ENCODE measurements around the gene THPO.

THPO gene

GRCh38 chr3:184335291-184335660 is 42.7 kb downstream of the THPO start:
- DNase-seq (ENCODE audit: low read depth in 1 of 2, low spot score in 1 of 2), result no peak

- DNase-seq (ENCODE audit: low read depth in 1 of 2, low spot score in 1 of 2), result peak in 1 of 2 donors; percentile 31
Observed at GRCh38 chr3:184334470-184335158, 43.4 kb downstream of the THPO start.

DNA sequence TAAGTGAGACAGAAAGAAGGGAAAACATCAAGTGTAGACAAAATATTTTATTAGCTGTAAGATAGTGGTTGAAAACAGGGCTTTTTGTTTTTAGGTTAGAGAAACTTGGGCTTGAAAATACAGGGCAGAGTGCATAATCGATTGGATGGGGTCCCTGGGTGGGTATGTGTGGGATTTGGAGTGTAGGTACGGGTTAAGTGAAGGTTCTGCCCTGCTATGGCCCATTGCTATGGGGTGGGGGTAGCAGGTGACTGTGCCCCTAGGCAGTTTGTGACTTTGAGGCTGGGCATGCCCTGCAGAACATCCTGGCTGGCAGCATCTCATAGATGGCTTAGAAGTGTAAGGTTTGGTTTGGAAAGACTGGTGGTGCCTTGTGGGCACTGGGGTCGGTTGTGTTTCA is 44.3 kb downstream of the THPO start:
- no peak for DNase-seq (ENCODE audit: low read depth in 1 of 2, low spot score in 1 of 2)

DNA sequence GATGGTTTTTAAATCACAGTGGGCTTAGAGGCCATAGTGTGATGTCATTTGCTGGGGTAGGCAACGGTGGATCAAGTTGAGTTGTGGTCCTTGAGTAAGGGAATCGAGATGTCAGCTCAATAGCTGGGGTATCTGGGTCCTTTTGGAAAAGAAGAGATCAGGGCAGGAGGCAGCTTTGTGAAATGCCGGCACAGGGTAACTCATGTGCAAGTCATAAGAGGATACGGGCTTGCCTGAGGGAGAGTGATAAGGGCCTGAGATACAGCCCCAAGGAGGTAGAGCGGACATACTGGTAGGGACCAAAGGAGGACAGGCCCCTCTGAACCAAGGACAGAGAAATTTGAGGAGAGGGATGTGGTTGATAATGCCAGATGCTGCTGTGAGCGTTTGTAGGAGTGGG is 44.8 kb downstream of the THPO start:
- no peak for DNase-seq (ENCODE audit: low read depth in 1 of 2, low spot score in 1 of 2)

DNA sequence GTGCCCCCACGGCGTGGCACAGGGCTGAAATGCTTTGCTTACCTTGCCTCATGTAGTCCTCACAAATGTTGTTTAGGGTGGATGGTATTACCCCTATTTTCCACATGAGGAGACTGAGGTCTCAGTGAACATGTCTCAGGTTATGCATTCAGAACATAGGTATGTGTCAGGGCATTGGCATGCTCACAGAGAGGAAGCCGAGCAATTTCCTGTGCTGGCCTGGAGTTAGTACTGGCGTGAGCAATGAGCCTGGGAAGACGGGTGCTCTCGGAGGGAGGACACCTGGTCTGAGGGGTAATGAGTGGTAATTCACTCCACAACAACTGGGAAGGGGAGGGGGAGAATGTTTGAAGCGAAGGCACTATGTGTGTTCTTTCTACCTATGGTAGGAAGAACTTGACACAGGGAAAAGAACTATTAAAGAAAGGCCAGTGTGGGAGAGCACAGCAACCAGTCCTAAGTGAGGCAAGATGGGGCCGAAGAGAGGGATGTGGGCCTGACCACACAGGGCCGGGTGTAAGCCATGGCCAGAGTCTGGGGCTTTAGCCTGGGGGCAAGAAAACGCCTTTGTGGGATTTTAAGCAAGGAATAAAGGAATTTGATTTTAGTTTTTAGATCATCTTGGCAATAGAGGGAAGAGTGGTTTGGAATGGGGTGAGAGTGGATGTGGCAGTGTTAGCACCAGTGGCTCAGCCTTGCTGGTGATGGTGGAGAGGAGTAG is 45.5 kb downstream of the THPO start:
- DNase-seq (ENCODE audit: low read depth in 1 of 2, low spot score in 1 of 2), result no peak

DNA sequence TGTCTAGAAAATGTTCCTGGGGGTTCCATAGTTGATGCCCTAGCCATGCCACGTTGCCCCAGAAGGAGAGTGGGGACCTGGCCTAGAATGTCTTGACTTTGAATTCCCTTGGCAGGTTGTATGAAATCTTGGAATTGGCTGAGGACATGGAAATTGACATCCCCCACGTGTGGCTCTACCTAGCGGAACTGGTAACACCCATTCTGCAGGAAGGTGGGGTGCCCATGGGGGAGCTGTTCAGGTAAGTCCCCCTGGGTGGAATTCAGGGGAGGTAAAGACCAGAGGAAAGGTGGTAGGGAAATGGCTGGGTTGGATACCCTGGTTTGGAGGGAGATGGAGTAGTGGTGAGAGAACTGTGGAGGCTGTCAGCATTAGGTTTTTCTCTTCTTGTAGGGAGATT is 49.5 kb downstream of the THPO start:
- no peak for DNase-seq (ENCODE audit: low read depth in 1 of 2, low spot score in 1 of 2)

GRCh38 chr3:184327171-184327570 is 50.8 kb downstream of the THPO start:
- DNase-seq (ENCODE audit: low read depth in 1 of 2, low spot score in 1 of 2), result no peak

GRCh38 chr3:184325715-184326369 is 52.2 kb downstream of the THPO start:
- DNase-seq (ENCODE audit: low read depth in 1 of 2, low spot score in 1 of 2), result peak in 1 of 2 donors; percentile 42

- no peak for DNase-seq (ENCODE audit: low read depth in 1 of 2, low spot score in 1 of 2)
Observed at GRCh38 chr3:184325269-184325668, 52.7 kb downstream of the THPO start.

- DNase-seq (ENCODE audit: low read depth in 1 of 2, low spot score in 1 of 2), result no peak
Observed at GRCh38 chr3:184323696-184324095, 54.3 kb downstream of the THPO start.

DNA sequence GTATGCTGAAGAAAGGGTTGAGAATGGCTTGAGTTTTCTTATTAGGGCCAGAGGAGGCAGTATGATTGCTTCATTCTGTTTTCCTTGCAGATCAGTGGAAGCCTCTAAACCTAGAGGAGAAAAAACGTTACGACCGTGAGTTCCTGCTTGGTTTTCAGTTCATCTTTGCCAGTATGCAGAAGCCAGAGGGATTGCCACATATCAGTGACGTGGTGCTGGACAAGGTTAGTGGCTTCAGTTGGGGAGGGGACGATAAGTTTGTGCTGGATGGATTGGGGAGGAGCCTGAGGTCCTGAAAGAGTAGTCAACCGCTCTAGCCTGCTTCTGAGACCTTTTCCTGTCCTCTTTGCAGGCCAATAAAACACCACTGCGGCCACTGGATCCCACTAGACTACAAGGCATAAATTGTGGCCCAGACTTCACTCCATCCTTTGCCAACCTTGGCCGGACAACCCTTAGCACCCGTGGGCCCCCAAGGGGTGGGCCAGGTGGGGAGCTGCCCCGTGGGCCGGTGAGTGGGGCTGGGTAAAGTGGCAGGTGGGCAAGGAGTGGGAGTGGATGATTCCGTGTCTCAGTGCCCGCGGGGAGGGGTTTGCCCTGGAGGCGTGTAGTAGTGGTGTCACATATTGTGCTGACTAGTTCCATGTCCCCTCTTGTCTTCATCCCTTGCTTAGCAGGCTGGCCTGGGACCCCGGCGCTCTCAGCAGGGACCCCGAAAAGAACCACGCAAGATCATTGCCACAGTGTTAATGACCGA is 55.1 kb downstream of the THPO start:
- DNase-seq (ENCODE audit: low read depth in 1 of 2, low spot score in 1 of 2), result no peak

Measured in activated CD4-positive, alpha-beta T cell treated with anti-CD3 and anti-CD28 coated beads, Interleukin-2, amount 50 U/mL, for 24 hours (primary cell).